Measurements from ENCODE around the gene CLTB.
"Not testable (repeated sequence)": the region's sequence is repeated elsewhere in the genome, so short reads cannot be mapped to it uniquely, and the experiment has no call there.

The CLTB gene

DNA sequence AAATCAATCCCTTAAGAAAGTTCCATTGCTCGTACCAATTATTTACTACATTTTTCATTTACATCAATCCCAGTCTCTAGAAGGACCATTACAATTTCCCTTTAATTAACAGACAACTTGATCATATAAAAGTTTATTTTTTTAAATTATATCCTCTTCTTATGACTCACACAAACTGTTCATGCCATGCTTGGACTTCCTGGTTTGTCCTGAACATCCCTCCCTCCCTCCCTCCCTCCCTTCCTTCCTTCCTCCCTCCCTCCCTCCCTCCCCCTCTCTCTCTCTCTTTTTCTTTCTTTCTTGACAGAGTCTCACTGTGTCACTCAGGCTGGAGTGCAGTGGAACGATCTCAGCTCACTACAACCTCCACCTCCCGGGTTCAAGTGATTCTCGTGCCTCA, 11.6 kb upstream of the CLTB start:
- DNase-seq (ENCODE audit: low read depth): no peak

DNA sequence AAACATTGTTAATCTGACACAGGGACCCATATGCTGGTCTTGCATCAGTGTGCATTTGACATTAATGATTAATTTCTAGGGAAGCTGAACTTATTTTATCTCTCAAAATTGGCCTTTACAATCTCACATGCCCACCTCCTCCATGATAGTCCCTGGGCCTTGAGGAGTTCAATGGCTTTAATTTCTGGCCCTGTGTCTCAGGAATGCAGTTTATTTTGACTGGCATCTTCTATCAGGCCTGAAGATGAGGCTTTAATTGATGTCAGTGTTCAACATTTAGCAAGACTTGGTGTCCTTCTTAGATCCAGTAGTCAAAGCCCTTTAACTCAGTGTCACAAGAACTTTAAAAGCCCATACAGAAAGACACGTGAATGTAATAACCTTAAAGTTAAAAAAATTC, 10.5 kb upstream of the CLTB start:
- no peak for DNase-seq (ENCODE audit: low read depth)

DNA sequence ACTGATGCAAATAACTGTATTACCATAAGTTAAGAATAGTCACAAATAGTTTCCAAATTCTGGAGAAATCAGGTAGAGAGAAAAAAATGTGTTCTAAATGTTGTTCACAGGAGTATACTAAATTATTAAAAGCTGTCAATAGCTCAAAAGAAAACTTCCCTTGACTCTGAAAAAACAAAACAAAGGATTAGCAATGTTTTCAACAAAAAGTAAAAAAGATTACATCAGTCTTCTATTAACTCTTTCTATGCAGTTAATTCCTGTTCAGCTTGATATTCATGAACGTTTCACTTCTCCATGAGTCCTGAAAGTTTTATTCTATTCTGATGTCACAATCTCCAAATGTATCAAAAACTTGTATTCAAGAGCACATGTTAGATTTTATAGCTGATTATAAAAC, 9.5 kb upstream of the CLTB start:
- DNase-seq (ENCODE audit: low read depth): no peak

DNA sequence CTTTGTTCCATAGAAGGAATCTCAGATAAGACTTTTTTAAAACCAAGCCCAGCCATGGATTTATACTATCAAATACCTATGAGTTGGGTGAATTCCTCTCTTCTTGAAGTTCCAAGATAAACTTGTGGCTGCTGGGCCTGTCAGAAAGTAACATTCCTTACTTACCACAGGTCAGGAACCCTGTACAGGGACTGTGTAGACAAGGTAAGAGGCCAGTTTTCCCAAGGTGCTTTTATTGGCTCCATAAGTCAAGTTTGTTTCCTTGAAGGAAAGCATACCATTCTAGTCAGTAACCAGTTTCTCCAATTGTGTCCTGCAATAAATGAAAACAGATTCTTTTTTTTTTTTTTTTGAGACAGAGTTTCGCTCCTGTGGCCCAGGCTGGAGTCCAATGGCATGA, 8.8 kb upstream of the CLTB start:
- DNase-seq (ENCODE audit: low read depth): no peak

DNA sequence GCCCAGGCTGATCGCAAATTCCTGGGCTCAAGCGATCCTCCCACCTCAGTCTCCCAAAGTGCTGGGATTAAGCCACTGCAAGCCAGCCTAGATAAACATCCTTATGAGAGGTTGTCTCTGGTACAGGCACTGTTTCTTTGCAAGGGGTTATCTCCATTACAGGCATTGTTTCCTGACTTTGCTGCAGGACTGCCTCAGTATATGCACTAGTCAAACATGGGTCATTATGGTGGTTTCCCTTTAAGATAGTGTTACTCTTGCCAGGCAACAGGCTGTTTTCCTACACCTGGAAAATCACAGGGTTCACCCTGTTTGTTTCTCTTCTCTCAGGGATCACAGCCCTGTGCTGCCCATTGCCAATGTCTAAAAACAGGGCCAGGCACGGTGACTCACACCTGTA, 7.8 kb upstream of the CLTB start:
- DNase-seq (ENCODE audit: low read depth): no peak

DNA sequence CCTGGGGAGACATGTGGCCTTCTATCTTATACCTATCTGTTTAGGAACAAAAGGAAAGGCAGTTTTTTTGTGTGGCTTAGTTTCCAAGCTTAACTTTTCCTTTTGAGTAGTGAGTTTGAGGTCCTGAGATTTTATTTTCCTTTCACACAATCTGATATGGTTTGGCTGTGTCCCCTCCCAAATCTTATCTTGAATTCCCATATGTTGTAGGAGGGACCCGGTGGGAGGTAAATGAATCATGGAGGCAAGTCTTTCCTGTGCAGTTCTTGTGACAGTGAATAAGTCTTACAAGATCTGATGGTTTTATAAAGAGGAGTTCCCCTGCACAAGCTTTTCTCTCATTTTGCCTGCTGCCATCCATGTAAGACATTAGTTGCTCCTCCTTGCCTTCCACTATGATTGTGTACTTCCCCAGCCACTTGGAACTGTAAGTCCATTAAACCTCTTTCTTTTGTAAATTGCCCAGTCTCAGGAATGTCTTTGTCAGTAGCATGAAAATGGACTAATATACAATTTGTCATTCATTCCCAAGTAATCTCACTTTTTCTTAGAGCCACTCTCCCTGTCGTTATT, 4.7 kb upstream of the CLTB start:
- no peak for DNase-seq (ENCODE audit: low read depth)

DNA sequence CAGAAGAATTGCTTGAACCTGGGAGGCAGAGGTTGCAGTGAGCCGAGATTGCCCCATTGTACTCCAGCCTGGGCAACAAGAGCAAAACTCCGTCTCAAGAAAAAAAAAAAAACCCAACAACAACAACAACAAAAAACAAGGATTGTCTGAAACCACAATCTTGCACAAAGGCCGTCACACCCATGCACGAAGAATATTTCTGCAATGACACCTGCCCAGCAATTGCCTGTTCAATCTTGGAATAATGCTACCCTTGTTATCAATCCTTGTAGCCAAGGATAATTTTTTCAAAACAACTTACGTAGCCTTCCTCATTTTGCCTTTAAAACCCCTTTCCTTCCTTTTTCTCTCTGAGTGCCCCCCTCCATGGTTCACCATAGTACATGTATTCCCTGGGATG, 3.7 kb upstream of the CLTB start:
- no peak for DNase-seq (ENCODE audit: low read depth)

DNA sequence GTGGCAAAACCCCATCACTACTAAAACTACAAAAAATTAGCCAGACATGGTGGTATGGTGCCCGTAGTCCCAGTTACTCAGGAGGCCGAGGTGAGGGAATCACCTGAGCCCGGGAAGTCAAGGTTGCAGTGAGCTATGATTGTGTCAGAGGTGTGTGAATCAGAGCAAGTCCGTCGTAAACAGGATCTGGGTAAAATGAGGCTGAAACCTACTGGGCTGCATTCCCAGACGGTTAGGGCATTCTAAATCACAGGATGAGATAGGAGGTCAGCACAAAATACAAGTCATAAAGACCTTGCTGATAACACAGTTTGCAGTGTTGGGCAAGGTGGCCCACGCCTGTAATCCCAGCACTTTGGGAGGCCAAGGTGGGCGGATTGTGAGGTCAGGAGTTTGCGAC, 1.9 kb upstream of the CLTB start:
- DNase-seq (ENCODE audit: low read depth): no peak

DNA sequence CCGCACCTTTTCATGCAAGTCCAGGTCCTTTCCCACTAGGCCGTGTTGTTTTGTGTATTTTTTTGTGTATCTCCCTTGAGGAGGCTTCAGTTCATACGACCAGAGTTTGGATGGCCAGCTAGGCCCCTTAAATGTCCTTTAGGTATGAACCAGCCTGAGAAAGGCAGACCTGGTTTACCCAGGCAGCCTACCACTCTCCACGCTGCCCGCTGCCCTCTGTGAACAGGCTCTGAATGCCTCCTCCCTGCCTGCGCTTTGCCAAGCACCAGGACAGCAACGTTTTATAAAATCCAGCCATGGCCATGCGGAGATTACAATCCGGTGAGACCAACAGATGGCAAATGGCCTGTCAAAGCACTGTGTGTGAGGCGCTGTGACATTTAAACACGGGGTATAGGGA, 626 bp upstream of the CLTB start:
- no peak for DNase-seq (ENCODE audit: low read depth)

DNA sequence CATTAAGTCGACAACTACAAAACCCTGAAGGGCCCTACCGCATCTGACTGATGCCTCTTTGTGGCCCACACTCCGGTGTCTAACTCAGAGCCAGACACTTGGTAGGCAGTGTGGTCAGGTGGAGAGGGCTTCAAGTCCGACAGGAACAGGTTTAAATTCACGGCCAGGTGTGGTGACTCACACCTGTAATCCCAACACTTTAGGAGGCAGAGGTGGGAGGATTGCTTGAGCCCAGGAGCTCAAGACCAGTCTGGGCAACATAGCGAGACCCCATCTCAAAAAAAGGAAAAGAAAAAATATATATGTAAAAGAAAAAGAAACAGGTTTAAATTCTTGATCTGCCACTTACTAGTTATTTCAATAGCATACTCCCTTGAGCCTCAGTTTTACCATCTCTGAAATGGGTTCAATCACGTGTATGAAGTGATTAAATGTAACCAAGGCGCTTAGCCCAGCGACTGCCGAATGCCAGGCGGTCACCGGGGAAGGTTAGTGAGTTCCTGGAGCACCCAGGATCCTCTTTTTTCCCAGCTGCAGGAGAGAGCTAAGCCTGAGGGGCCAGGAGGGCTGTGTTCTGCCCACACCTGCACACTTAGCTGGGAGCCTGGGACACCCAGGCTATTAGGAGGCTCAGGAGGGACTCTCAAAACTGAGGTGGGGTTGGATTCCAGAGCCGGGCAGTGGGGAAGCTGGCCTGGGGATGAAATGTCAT, 943 bp downstream of the CLTB start:
- peak; percentile 4 for DNase-seq (ENCODE audit: low read depth)

DNA sequence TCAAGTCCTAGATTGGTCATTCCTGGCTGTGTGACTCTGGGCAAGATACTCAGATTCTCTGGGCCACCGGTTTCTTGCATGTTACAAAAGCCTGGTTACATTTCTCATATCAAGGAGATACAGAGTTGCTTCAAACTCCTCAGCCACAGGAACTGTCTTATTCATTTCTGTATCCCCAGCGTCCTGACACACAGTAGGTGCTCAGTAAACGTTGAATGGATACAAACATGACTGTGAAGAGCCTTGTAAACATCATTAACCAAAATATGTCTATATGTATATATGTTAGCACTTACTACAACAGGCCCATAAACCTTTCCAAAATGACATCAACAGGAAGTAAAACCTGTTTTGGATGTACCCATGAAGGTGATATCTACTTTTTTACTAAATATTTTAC, 1.6 kb downstream of the CLTB start:
- DNase-seq (ENCODE audit: low read depth): no peak

DNA sequence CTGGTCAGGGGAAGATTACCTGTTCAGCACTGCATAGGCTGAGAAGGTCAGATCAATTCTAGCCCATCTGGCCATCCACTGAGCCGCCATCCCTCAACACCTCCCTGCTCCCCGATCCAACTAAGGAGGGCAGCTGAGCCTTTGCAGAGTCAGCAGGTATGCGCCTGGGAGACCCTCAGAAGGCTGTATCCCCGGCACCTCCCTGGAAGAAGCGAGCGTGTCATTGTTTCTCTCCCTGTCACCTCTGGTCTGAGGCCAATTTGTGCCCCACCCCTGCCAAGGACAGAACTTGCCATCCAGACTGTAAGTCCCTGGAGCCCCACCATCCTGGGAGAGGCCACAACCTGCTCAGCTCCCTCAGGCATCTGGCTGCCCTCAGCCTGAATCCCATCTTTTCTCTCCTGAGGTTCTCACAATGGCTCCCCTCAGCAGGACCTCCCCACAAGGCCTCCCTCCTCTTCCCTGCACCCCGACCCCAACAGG, 2.6 kb downstream of the CLTB start:
- DNase-seq (ENCODE audit: low read depth): no peak

DNA sequence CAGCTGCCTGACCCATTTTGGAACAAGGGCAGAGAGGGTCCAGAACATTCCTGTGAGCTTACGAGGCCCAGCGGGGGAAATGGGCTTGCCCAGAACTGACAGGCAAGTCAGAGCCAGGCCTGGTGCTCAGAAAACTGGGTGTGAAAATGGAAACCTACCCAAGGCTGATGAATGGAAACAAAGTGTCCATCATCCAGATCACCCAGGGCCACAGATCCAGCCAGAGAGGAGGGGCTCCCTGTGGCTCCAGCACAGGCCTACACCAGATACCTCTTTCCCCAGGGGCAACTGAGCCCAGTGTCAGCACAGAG, 3.1 kb downstream of the CLTB start:
- DNase-seq (ENCODE audit: low read depth): no peak

DNA sequence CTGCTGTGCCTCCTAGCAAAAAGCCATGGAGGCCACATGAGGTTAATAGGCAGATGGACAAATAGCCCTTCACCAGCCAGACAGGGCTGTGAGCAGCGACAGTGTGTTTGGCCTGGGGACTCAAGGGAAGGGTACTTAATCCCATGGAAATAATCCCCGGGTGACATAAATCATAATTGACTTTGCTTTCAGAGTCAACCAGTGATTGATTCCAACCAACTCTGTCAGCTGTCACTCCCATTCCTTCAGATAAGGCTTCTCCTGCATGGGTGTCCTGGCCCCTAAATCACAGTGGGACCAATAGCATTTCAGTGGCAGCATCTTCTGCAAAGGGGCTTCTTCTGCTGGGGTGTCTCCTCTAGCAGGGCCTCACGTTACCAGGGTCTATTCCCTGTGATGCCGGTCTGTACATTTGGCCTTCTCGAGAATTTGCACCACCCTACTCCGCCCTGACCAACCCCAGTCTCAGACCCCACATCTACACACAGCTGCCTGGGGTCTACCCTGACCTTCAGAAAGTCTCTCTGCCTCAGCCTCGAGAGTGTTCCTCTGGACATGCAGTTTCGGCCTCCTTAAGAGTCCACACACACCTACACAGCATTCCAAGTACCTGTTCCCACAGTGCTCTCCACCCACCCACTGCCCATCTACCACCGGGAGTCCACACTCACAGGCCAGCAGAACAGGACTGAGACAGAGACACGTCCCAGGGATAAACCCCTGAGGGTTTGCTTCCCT, 3.7 kb downstream of the CLTB start:
- no peak for DNase-seq (ENCODE audit: low read depth)

DNA sequence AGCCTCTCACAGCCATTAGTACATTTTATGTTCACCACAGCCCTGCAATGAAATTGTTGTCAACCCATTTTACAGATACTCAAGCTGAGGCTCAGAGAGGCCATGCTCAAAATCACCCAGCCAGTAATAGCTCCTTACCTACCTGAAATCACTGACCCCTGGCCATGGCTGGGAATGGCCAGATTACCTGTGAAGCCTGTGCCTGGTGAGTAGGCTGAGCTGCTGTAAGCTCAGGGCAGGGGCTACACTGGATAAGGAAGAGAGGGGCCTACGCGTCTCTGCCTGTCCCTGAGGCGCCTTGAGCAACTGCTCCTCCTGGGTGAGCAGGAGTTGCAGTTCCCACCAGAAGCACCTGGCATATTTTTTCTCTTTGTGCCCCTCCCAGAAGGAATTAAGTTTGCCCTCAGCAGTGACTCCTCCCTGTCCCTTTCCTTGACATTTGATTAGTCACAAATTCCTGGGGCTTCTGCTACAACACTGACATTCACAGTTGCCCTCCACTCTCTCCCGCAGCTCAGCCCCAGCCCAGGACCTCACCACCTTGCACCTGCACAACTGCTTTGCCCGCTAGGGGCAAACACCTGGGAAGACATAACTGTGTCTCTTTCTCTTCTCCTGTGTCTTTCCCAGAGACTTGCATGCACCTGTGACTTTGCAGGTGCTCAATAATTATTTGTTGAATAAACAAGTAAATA, 5.7 kb downstream of the CLTB start:
- no peak for DNase-seq (ENCODE audit: low read depth)

DNA sequence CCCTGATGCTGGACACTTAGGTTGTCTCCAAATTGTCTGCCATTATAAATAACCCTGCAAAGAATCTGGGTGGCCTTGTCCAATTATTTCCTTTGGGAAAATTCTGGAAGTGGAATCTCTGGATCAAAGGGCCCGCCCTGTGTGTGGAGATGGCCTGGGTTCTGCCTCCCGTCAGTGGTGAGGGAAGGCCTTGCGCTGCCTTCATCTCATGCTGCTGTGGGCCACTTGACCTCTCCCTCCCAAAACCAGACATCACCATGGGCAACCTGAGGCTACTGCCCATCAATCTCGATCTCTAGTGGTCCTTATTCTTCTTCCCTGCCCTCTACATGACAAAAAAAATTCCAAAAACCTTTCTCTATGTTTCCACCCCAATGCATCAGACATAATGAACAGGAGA, 6.6 kb downstream of the CLTB start:
- DNase-seq (ENCODE audit: low read depth): no peak

DNA sequence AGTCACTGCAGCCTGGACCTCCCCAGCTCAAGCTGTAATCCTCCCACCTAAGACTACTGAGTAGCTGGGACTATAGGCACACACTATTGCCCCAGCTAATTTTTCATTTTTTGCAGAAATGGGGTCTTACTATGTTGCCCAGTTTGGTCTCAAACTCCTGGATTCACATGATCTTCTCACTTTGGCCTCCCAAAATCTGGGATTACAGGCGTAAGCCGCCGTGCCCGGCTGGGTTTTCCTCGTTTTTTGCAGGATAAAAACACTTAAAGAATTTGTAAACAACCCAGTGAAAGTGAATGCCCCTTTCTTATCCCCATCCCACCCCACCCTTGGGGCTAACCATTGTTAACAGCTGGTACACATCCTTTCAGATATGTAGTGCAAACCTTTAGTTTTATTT, 7.7 kb downstream of the CLTB start:
- DNase-seq (ENCODE audit: low read depth): no peak

DNA sequence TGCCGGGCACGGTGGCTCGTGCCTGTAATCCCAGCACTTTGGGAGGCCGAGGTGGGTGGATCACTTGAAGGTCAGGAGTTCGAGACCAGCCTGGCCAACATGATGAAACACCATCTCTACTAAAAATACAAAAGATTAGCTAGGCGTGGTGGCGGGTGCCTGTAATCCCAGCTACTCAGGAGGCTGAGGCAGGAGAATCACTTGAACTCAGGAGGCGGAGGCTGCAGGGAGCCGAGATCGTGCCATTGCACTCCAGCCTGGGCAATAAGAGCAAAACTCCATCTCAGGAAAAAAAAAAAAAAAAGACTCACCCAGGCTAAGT, 8.1 kb downstream of the CLTB start:
- DNase-seq (ENCODE audit: low read depth): not testable (repeated sequence)

DNA sequence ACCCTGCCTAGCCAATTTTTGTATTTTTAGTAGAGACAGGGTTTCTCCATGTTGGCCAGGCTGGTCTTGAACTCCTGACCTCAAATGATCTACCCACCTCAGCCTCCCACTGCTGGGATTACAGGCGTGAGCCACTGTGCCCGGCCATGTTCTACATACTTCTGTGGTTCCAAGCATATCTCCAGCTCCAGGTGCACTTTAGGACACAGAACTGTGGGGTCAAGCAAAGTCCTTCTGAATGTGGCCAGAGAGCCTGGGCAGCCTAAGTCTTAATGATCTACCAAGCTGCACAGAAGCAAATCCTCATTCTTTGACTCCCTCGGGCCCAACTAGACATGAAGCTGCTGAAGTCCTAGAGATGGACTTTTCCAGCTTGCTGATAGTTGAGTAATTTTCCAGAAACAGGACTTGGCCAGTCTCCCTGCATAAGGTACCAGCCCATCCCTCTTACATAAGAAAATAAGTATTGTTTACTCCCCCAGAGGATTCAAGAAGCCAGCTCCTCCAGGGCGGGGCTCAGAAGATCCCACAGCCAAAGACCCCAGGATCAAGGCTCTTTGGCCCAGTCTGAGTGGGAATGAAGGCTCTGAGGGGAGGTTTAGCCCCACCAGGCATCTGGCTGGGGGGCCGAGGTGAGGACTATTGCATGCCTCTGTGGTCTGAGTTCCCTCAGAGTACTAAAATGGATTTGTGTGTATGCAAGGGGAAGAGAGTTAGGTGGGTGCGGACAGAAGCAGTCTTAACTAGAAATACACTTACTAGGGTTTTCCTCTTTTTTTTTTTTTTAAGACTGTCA, 8.7 kb downstream of the CLTB start:
- DNase-seq (ENCODE audit: low read depth): no peak

DNA sequence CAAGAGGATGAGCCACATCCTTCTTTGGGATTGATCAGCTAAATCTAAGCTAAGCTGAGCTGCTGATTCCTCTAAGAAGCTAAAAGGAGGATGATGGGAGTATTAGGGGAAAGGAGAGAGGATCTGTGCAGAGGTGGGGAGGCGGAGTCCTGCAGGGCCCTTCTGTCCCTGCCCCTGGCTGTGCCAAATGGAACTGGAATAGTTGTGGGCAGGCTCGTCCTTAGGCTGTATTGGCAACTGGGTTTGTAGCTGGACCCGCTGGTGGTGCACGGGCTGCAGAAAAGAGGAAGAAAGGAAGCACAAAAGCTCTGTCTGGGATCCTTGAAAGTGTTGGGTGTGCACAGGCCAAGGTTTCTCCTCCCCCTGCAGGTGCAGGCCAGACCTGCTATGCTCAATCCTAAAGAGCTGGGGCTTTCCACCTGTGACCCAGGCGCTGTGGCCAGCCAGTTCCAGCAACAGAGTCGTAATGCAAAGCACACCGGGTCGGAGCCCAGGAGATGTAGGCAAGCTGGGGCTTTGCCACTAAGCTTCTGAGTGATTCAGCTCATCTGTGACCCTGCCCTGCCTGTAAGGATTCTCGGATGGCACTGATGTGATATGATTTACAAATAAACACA, 9.8 kb downstream of the CLTB start:
- no peak for DNase-seq (ENCODE audit: low read depth)

DNA sequence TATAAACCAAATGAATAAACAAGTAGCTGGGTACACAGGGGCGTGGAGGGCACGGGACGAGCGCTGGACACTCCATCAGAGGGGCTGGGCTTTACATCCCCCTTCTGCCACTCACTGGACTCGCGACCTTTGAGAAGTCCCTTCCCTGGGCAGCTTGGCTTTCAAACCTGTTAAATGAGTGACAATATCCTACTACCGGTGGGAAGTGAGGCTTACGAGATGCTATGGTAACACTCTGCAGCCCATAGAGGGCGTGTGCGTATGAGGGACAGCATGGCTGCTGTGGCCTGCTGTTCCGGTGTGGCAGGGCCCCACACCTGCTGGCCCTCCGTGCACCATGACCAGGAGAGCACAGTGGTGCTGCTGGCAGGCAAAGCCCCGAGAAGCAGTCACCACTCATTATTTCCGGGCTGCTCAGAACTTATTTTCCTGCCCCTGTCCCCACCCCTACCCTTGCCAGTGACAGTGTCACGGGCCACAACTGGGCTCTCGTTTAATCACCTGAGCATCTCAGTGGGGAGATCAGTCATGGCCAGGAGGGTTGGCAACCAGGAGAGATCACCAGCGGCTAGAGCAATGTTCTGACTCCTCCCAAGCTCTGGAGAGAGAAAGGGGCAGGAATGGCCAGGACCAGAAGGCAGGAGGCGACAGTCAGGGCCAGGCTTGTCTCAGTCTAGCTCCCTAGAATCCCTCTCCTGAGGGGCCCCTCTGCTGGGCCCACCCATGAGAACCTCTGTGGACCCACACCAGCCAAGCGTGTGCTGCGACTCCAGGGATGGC, 10.5 kb downstream of the CLTB start:
- no peak for DNase-seq (ENCODE audit: low read depth)
